Astrocyte of the spinal cord (primary cell): ENCODE measurements around the gene MTRR.
A peak's percentile ranks its signal among the peaks of the same experiment; 100 is the strongest.

Source experiments
- DNase-seq: peaks from one replicate; pipeline ENCODE4 v3.0.0; 2011; ENCODE audit warnings: low read depth, low spot score
- H3K4me3 ChIP-seq: 2 replicates; pipeline ENCODE4 v1.5.1; 2011; ENCODE audit warnings: low read depth, mild to moderate bottlenecking, low read length, moderate library complexity
- in situ Hi-C: cut with HindIII; loops from 2 replicates; pipeline ENCODE4 v1.10.0; 2017; ENCODE audit warnings: low sequenced_read_pairs
- TF ChIP-seq, protein P1 (sequence below): IDR thresholded peaks from 2 replicates; pipeline ENCODE4 v1.5.1; 2012; ENCODE audit warnings: low read depth, mild to moderate bottlenecking, low read length, inconsistent platforms

Gene MTRR

DNA sequence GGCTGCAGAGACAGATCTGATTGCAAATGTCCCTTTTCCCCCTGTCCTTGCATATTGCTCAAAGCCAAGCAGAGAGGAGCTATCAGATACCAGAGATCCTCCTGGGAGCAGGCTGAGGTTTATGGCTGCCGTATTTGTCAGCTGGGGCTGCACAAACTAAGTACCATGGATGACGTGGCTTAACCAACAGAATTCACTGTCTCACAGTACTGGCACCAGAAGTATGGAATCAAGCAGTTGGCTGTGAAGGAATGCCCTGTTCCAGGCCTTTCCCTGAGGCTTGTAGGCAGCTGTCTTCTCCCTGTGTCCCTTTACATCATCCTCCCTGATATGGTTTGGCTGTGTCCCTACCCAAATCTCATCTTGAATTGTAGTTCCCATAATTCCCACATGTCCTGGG, 20.7 kb upstream of the MTRR start:
- H3K4me3 ChIP-seq = no peak overlapping the region
- in situ Hi-C loops = no loop called here
- TF ChIP-seq, protein P1, sequence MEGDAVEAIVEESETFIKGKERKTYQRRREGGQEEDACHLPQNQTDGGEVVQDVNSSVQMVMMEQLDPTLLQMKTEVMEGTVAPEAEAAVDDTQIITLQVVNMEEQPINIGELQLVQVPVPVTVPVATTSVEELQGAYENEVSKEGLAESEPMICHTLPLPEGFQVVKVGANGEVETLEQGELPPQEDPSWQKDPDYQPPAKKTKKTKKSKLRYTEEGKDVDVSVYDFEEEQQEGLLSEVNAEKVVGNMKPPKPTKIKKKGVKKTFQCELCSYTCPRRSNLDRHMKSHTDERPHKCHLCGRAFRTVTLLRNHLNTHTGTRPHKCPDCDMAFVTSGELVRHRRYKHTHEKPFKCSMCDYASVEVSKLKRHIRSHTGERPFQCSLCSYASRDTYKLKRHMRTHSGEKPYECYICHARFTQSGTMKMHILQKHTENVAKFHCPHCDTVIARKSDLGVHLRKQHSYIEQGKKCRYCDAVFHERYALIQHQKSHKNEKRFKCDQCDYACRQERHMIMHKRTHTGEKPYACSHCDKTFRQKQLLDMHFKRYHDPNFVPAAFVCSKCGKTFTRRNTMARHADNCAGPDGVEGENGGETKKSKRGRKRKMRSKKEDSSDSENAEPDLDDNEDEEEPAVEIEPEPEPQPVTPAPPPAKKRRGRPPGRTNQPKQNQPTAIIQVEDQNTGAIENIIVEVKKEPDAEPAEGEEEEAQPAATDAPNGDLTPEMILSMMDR = no peak
- DNase-seq = no peak

DNA sequence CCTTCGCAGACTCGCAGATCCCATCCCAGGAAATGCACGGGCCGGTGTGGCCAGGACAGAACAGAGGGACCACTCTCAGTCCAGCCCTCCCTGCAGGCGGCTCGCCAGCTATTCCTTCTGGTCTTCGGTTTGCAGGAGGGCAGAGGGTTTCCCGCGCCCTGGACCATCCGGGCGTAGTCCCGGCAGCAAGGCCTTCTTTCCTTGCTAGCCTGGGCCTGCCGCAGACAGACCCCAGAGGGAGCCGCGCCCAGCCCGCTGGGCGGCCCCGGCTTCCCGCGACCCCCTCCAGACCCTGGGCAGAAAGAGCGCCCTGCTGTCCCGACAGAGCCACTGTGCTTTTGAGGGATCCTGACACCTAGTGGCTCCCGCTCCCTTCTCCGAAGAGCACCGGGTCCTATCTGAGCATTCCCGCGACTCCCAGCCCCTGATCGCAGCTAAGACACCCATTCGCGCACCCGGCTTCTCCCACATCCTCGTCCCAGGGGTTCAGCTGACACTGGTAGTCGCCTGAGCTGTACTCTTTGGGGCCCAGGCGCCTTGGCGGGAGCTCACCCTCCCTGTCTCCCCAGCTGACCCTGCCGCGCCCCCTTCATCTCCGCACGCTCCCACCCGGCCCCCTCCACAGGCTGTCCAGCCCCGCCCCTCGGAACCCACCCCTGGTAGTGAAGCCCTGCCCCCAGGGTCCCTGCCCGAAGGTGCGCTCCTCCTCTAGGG, 19.1 kb upstream of the MTRR start:
- in situ Hi-C loops = no loop called here
- DNase-seq = no peak
- H3K4me3 ChIP-seq = peak overlapping the region; percentile 38
- TF ChIP-seq, protein P1 = peak; percentile 31

DNA sequence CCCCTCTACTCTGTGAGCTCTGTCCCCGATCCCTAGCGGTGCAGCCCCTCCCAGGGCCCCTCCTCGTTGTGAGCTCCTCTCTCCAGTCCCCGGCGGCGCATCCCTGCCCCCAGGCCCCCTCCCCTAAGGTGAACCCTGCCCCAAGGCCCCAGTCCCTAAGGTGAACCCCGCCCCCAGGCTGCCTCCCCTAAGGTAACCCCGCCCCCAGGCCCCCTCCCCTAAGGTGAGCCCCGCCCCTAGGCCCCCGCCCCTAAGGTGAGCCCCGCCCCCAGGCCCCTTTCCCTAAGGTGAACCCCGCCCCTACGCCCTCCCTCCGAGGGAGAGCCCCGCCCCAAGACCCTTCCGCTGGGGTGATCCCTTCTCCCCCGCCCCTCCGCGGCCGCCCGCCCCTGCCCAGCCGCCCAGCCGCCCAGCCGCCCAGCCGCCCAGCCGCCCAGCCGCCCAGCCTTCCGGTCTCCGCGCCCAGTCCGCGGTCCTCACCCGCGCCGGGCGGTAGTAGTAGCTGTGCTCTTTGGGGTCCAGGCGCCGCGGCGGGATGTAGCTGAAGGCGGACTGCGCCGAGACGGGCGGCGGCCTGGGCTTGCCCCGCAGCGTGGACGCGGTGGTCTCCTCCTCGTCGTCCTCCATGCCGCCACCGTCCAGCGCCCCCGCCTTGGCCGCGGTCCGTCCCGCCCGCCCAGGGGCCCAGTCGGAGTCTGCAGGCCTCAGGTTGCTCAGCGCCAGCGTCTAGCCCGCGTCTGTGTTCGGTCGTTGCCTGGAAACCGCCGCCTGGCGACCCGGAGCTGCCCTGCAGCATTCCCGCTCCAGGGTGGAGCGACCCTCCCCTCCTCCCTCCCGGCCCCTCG, 18.3 kb upstream of the MTRR start, which contains the start of gene CFAP90:
TSS of gene CFAP90 (minus strand) at position 739 of the 845 bp plus-strand sequence. CDS start at position 627, 112 bp downstream.
- peak; percentile 41 for DNase-seq
- in situ Hi-C loops = no loop called here
- H3K4me3 ChIP-seq = peak within 1 kb of the TSS; percentile 38
- TF ChIP-seq, protein P1 = peak; percentile 59

DNA sequence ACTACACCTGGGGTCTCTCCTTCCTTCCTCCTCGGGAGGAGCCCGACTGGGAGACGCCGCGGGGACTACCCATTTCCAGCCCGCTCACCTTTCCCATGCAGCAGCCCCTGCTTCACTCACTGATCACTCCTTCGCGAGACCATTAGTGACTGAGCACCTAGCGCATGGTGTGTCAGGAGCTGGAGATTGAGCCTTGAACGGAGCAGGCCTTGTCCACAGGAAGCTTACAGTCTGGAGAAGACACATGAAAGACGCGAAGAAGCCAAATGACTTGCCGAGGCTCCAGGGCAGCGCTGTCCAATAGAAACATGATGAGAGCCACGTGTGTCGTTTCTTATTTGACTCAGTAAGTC, 17.7 kb upstream of the MTRR start:
- no peak for DNase-seq
- H3K4me3 ChIP-seq = peak overlapping the region; percentile 36
- TF ChIP-seq, protein P1 = no peak
- in situ Hi-C loops = no loop called here

DNA sequence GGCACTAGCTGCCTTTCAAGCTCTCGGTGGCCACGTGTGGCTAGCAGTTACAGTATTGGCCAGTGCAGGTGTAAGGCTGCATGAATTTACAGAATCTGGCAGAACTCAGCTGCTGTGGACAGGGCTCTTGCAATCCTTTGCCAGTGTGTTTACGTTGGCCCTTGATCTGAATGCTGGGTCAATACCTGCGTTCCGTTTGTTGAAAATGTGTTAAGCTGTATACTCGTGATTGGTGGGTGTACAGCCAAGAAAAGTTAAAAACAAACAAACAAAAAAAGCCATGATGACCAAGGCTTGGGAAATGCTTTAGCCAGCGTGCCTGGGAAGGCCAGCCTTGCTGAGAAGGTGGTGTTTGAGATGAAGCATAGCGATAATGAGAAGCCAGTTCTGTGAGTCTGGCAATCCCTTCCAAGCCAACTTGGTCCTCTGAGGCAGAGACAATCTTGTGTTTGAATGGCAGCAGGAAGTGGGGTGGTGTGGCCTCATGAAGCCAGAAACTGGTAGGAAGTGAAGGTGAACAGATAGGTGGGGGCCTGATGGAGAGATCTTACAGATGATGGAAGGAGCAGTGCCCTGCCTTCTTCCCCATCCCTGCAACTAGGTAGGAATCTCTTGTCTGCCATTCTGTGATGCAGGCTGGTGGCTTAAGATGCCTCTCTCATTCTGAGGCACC, 17.2 kb upstream of the MTRR start:
- TF ChIP-seq, protein P1 = no peak
- DNase-seq = no peak
- H3K4me3 ChIP-seq = no peak overlapping the region
- in situ Hi-C loops = no loop called here

DNA sequence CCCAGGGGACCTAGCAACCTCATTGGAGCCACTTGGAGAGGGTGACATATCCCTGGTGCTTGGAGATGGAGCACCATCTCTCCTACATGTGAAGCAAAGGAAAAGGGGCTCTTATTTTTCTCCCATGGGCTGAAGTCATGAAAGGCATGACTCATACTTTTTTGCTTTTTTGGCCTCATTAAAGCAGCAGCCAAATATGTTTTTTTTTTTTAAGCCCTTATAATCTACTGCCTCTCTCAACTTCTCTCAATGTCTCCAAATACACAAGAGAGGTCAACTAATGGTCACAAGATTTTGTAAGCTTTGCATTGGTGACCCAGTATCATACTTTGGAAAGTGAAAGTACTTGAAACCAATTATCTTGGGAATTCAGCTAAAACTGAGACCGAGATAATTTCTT, 16.4 kb upstream of the MTRR start:
- peak; percentile 11 for DNase-seq
- H3K4me3 ChIP-seq = no peak overlapping the region
- in situ Hi-C loops = no loop called here
- TF ChIP-seq, protein P1 = no peak
